LNCAP (cell line): Measurements from ENCODE around the gene NCAPG.

ENCODE experiments used
- CTCF ChIP-seq: fragments of 450-650 bp; IDR thresholded peaks from 2 replicates; pipeline ENCODE4 v1.5.1; 2017; ENCODE audit warnings: mild to moderate bottlenecking

NCAPG gene

GRCh38 chr4:17769406-17770174, 41.2 kb upstream of the NCAPG start:
- no peak for TF ChIP-seq CTCF

DNA sequence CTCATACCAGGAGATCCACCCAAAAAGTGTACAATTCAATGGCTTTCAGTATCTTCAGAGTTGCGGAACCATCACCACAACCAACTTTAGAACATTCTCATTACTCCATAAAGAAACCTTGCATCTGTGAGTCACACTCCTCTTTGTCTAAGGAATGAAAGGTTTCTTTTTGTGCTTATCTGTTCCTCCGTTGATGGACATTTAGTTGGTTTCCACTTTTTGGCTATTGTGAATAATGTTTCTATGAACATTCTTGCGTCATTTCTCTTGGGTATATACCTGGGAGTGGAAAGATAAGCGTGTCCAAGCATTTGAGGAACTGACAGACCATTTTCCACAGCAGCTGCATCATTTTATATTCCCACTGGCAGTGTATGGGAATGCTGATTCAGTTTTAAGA, 39.9 kb upstream of the NCAPG start:
- no peak for TF ChIP-seq CTCF

DNA sequence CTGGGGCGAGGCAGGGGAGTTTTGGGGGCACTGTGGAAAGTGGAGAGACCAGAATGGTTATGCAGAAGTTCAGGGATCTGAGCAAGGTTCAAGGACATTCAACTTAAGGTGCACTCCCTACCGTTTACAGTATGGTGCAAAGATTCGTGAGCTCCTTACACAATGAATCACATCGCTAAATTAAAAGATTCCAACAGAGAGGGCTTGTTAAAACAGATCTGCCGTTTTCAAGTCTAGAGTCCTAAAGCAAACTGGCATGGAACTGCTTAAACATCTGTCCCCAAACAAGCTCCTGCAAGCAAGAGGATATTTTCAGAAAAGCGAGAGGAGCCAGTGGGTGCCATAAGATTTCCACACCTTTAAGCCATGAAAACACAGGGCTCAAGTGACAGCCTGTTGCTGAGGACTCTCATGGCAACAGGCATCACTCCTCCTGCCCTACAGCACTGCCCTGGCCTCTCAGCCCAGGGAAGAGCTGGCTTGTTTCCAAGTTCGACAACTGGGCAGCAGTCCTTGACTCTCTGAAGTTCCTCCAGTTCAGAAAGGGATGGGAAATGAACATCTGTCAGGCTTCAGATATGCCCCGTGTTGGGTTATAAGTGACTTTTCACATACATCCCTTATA, 39.4 kb upstream of the NCAPG start:
- no peak for TF ChIP-seq CTCF

GRCh38 chr4:17773135-17773698, 37.6 kb upstream of the NCAPG start:
- no peak for TF ChIP-seq CTCF

DNA sequence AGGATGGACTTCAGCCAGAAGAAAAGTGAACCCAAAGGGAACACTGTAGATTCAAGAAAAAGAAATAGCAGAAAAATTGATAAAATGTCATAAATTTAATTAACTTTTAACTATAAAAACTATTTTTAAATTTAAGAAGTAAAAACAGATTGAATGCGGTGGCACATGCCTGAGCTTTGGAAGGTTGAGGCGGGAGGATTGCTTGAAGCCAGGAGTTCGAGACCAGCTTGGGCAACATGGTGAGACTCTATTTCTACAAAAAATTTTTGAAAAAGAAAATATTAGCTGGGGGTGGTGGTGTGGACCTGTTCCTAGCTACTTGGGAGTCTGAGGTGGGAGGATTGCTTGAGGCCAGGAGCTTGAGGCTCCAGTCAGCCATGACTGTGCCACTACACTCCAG, 32.3 kb upstream of the NCAPG start:
- TF ChIP-seq CTCF: no peak

- TF ChIP-seq CTCF: no peak
Measured at GRCh38 chr4:17780501-17781299, 30.1 kb upstream of the NCAPG start.
